ENCODE results near the gene OR1S1. TPM values are rescaled to one million over a fixed set of nuclear protein-coding genes. Genes with fewer than 3 reads are reported as not detected.

The OR1S1 gene
- total and polyA plus RNA-seq, 2 donors from 2014 or later: not detected

- Histone ChIP-seq H3K27ac (ENCODE audit: low read depth in 2 of 2, low read length in 2 of 2) (no peak overlapping the region), H3K4me1 (ENCODE audit: control insufficient read depth in 2 of 3, insufficient read depth in 2 of 3, low read depth in 1 of 3, low read length in 3 of 3) (no peaks in the 10 kb centered on the region), H3K9me3 (ENCODE audit: control insufficient read depth in 2 of 3, insufficient read depth in 1 of 3, low read length in 3 of 3) (peaks cover 0 to 5% (median 4%) of the 10 kb centered on the region in 3 donors), H3K9ac (ENCODE audit: low read length in 3 of 3) (no peak overlapping the region), H3K27me3 (ENCODE audit: control insufficient read depth, insufficient read depth, low read length) (no peaks in the 10 kb centered on the region), H3K4me3 (ENCODE audit: low read length in 3 of 3) (no peak overlapping the region), H3K36me3 (ENCODE audit: control insufficient read depth in 2 of 3, insufficient read depth in 3 of 3, low read length in 3 of 3) (no peaks in the 10 kb centered on the region)
- FAIRE-seq (no peak), DNase-seq (no peak)
- intact Hi-C loops (cut with DNase I): no loop called here
- no peak for TF ChIP-seq CTCF (IDR thresholded peaks at IDR 0.05; ENCODE audit: borderline replicate concordance, extremely low read depth, insufficient read depth)
These were observed 13.2 kb upstream of the OR1S1 start for GRCh38 chr11:58199271-58199670.

GRCh38 chr11:58204042-58204441 lies 8.5 kb upstream of the OR1S1 start, which contains the start of gene OR1S2:
TSS of gene OR1S2 (minus strand) at chr11:58204142. CDS start at chr11:58204142, 0 bp downstream.
- H3K36me3 ChIP-seq (ENCODE audit: control insufficient read depth in 2 of 3, insufficient read depth in 3 of 3, low read length in 3 of 3): no peaks in the 10 kb centered on the region
- no peak for FAIRE-seq
- no peaks in the 10 kb centered on the region for H3K9me3 ChIP-seq (ENCODE audit: control insufficient read depth in 2 of 3, insufficient read depth in 1 of 3, low read length in 3 of 3)
- no peak for TF ChIP-seq CTCF (IDR thresholded peaks at IDR 0.05; ENCODE audit: borderline replicate concordance, extremely low read depth, insufficient read depth)
- H3K27me3 ChIP-seq (ENCODE audit: control insufficient read depth, insufficient read depth, low read length): no peaks in the 10 kb centered on the region
- no peak for DNase-seq
- no peak within 1 kb of the TSS for H3K9ac ChIP-seq (ENCODE audit: low read length in 3 of 3)
- intact Hi-C loops (cut with DNase I): no loop called here
- no peaks in the 10 kb centered on the region for H3K4me1 ChIP-seq (ENCODE audit: control insufficient read depth in 2 of 3, insufficient read depth in 2 of 3, low read depth in 1 of 3, low read length in 3 of 3)
- no peak within 1 kb of the TSS for H3K27ac ChIP-seq (ENCODE audit: low read depth in 2 of 2, low read length in 2 of 2)
- no peak within 1 kb of the TSS for H3K4me3 ChIP-seq (ENCODE audit: low read length in 3 of 3)

GRCh38 chr11:58216476-58216875 lies 4.0 kb downstream of the OR1S1 start:
- FAIRE-seq (no peak), DNase-seq (no peak)
- Histone ChIP-seq H3K4me1 (ENCODE audit: control insufficient read depth in 2 of 3, insufficient read depth in 2 of 3, low read depth in 1 of 3, low read length in 3 of 3) (no peaks in the 10 kb centered on the region), H3K27me3 (ENCODE audit: control insufficient read depth, insufficient read depth, low read length) (no peaks in the 10 kb centered on the region), H3K9ac (ENCODE audit: low read length in 3 of 3) (no peak overlapping the region), H3K27ac (ENCODE audit: low read depth in 2 of 2, low read length in 2 of 2) (no peak overlapping the region), H3K36me3 (ENCODE audit: control insufficient read depth in 2 of 3, insufficient read depth in 3 of 3, low read length in 3 of 3) (no peaks in the 10 kb centered on the region), H3K4me3 (ENCODE audit: low read length in 3 of 3) (no peak overlapping the region), H3K9me3 (ENCODE audit: control insufficient read depth in 2 of 3, insufficient read depth in 1 of 3, low read length in 3 of 3) (no peaks in the 10 kb centered on the region)
- intact Hi-C loops (cut with DNase I): no loop called here
- no peak for TF ChIP-seq CTCF (IDR thresholded peaks at IDR 0.05; ENCODE audit: borderline replicate concordance, extremely low read depth, insufficient read depth)

GRCh38 chr11:58222721-58223120 lies 10.2 kb downstream of the OR1S1 start:
- no peak for FAIRE-seq
- Histone ChIP-seq H3K36me3 (ENCODE audit: control insufficient read depth in 2 of 3, insufficient read depth in 3 of 3, low read length in 3 of 3) (no peaks in the 10 kb centered on the region), H3K4me1 (ENCODE audit: control insufficient read depth in 2 of 3, insufficient read depth in 2 of 3, low read depth in 1 of 3, low read length in 3 of 3) (no peaks in the 10 kb centered on the region), H3K9me3 (ENCODE audit: control insufficient read depth in 2 of 3, insufficient read depth in 1 of 3, low read length in 3 of 3) (no peaks in the 10 kb centered on the region), H3K9ac (ENCODE audit: low read length in 3 of 3) (no peak overlapping the region), H3K27ac (ENCODE audit: low read depth in 2 of 2, low read length in 2 of 2) (no peak overlapping the region), H3K4me3 (ENCODE audit: low read length in 3 of 3) (no peak overlapping the region), H3K27me3 (ENCODE audit: control insufficient read depth, insufficient read depth, low read length) (no peaks in the 10 kb centered on the region)
- no peak for DNase-seq
- TF ChIP-seq CTCF (IDR thresholded peaks at IDR 0.05; ENCODE audit: borderline replicate concordance, extremely low read depth, insufficient read depth): no peak
- intact Hi-C loops (cut with DNase I): no loop called here

Measured in kidney (tissue), 14 donors.